Regular cardiac myocyte (primary cell): ENCODE results near the gene LRRC23. TPM values are rescaled to one million over a fixed set of nuclear protein-coding genes. Genes with fewer than 3 reads are reported as not detected.

Source experiments
- total RNA-seq: library from RNA; depleted of rRNA; stranded (reverse); fragments of >200 nt; gene quantifications from 2 replicates; pipeline ENCODE4 v1.2.3, GENCODE V29; 2014

LRRC23 gene, protein sequence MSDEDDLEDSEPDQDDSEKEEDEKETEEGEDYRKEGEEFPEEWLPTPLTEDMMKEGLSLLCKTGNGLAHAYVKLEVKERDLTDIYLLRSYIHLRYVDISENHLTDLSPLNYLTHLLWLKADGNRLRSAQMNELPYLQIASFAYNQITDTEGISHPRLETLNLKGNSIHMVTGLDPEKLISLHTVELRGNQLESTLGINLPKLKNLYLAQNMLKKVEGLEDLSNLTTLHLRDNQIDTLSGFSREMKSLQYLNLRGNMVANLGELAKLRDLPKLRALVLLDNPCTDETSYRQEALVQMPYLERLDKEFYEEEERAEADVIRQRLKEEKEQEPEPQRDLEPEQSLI
- total RNA-seq = 8.6 and 18.0 TPM in 2 replicates

DNA sequence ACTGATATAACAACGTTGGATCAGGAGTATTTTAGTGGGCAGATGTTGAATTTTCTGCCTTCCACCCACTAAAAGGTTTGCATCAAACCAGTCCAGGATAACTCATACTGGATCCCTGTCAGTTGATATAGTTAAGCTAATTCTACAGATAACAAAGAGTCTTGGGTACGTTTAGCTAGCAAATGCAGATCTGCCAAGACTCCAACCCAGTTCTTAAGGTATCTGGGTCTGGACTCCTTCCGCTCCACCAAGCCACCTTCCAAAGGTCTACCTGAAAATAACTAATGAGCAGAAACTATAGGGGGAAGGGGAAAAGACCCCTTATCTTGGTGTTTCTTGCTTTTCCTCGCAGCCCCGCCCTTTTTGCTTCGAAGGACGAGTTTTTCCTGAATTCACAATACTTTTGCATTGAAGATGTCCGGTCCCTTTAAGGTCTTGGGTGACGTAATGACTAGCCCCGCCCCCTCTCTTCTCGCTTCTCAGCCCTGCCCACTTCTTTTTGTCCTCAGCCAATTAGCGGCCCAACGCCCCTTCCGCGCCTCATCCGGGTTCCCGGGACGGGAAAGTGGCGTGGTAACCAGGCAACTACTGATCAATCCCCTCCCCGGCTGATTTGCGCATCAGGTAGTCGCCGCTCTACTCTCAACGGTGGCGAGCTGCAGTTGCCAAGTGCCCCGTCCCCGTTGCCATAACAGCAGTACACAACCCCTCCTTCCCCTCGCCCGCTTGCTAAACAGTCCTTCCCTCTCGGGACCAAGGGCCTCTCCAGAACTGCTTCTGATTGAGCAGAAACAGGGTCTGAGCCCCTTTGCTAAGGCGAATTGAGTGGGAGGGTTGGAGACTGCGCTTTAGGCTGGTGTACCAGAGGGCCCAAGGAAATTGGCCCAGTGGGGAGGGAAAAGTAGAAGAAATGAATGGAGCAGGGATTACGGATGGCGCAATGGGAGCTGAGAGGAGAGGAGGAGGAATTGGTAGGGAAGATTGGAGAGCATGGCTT, at the start of gene LRRC23:
TSS of gene LRRC23 (plus strand) at position 543 of the 997 bp plus-strand sequence. CDS start 812 bp downstream, outside the sequence.

DNA sequence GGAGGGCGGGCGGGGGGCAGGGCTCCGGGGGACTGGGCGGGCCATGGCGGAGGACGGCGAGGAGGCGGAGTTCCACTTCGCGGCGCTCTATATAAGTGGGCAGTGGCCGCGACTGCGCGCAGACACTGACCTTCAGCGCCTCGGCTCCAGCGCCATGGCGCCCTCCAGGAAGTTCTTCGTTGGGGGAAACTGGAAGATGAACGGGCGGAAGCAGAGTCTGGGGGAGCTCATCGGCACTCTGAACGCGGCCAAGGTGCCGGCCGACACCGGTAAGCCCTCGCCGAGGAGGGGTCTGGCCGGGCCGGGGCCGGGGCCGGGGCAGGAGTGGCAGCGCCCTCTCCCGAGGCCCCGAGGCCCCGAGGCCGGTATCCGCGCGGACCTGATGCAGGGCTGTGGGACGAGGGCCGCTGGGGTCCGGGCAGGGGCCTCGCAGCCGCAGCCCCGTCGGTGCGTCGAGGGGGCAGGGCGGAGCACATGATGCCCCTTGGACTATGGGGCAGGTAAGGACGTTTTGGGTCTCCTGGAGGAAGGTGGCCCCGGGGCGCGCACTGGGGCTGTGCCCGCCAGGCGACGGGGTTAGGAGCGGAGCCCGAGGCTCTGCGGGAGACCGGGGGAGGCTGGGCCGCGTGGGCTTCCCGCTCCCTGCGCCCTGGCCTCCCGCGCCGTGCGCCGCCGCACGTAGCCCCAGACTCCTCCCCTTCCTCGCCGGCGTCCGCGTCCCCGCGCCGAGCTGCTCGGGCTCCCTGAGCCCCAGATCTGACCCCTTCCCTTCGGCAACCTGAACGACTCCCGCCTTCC, 37.0 kb upstream of the LRRC23 start, which contains the start of gene TPI1:
TSS of gene TPI1 (plus strand) at position 119 of the 798 bp plus-strand sequence. CDS start at position 155, 36 bp downstream.

GRCh38 chr12:6873094-6874014, 31.3 kb upstream of the LRRC23 start, which contains the start of gene SPSB2:
Gene SPSB2, minus strand, starts transcription at chr12:6873303. Its CDS starts 402 bp downstream, at chr12:6872901.

GRCh38 chr12:6914246-6914946, 9.8 kb downstream of the LRRC23 start, which contains the start of gene ENO2:
Gene ENO2, plus strand, starts transcription at chr12:6914580. Its CDS starts 1,253 bp downstream, at chr12:6915833.

DNA sequence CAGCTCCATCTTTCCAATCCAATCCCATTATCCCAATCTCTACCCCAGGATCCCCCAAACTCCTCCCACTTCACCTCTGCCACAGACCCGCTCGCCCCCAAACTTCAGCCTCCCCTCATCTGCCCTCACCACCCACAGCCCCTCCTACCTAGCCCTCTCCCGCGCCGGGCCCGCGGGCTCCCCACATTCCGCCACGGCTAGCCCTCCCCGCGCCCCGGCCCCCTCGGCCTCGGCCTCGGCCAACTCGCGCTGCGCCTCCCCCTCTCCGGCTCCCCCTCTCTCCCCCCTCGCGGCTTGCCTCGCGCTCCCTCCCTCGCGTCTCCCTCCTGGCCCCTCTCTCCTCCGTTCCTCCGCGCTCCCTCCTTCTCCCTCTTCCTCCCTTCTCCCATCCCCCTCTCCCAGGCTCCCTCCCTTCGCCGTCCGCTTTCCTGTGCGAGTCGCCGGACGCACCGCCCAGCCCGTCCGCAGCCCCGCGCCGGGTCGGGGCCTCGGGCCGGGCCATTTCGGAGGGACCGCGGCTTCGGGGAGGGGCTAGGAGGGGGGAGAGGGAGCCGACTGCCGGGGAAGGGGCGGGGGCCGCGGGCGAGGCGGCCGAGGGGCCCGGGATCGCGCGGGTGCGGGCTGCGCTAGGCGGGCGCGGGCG, 22.9 kb downstream of the LRRC23 start, which contains the start of gene ATN1:
TSS of gene ATN1 (plus strand) at position 581 of the 643 bp plus-strand sequence. CDS start 6,043 bp downstream, outside the sequence.

DNA sequence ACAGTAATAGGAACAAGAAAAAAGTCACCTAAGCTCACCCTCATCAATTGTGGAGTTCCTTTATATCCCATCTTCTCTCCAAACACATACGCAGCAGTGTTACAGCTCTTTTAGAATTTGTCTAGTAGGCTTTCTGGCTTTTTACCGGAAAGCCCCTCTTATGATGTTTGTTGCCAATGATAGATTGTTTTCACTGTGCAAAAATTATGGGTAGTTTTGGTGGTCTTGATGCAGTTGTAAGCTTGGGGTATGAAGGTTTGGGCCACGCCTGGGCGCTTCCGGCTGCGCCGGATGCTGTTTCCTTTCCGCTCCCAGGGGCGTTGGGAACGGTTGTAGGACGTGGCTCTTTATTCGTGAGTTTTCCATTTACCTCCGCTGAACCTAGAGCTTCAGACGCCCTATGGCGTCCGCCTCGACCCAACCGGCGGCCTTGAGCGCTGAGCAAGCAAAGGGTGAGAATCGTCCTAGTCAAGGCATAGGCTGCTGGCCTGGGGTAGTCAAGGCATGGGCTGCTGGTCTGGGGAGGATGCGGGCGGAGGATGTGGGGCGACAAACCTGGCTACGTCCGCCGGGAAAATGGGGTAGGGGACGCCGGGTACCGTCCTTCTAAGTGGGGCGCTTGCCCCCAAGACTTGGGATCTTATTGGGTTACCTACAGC, 39.2 kb downstream of the LRRC23 start, which contains the start of the genes C12orf57 and RNU7-1:
TSS of gene C12orf57 (plus strand) at position 301 of the 659 bp plus-strand sequence. CDS start at position 401, 100 bp downstream.
TSS of gene RNU7-1 (plus strand) at position 95 of the 659 bp plus-strand sequence.

DNA sequence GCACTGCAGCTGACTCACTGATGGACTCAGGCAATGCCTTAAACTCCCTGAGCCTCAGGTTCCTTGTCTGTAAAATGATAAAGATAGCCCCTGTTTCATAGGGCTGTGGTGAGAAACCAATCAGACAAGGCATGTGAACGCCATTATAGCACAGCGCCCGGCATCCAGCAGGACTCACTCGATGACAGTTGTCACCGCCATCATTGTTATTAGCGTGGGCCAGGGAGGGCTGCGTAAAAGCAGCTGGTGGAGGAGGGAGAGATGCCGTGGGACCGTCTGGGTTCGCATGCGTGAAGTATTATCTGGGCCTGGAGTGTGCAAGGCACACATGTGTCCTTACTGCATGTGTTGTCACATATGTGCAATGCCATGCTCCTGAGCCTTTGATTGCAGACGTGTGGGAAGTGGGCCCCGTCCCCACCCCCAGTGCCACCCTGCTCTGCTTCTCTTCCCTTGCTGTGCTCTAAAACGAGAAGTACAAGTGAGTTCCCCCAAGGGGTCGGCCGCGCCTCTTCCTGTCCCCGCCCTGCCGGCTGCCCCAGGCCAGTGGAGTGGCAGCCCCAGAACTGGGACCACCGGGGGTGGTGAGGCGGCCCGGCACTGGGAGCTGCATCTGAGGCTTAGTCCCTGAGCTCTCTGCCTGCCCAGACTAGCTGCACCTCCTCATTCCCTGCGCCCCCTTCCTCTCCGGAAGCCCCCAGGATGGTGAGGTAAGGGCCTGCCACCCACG, 46.4 kb downstream of the LRRC23 start, which contains the start of gene PTPN6:
TSS of gene PTPN6 (plus strand) at position 546 of the 730 bp plus-strand sequence. CDS start at position 703, 157 bp downstream.

Other genes starting within 250 kb of the LRRC23 start
- 19.7 and 33.5 TPM in 2 replicates for gene ING4, start 241.7 kb upstream of the LRRC23 start, total RNA-seq
- 9.0 and 11.3 TPM in 2 replicates for gene ZNF384, start 215.4 kb upstream of the LRRC23 start, total RNA-seq
- gene PIANP, start 204.0 kb upstream of the LRRC23 start, total RNA-seq = under 0.01 TPM in 2 replicates
- 87.9 and 100 TPM in 2 replicates for gene COPS7A, start 180.8 kb upstream of the LRRC23 start, total RNA-seq
- 147 and 175 TPM in 2 replicates for gene MLF2, start 151.7 kb upstream of the LRRC23 start, total RNA-seq
- 17.2 and 38.0 TPM in 2 replicates for gene PTMS, start 138.5 kb upstream of the LRRC23 start, total RNA-seq
- not detected in 2 replicates for gene LAG3, start 132.3 kb upstream of the LRRC23 start, total RNA-seq
- gene CD4, start 115.3 kb upstream of the LRRC23 start, total RNA-seq = 0.28 and 0.58 TPM in 2 replicates
- 0.96 and 2.5 TPM in 2 replicates for gene GPR162, start 83.0 kb upstream of the LRRC23 start, total RNA-seq
- 79.6 and 124 TPM in 2 replicates for gene P3H3, start 76.4 kb upstream of the LRRC23 start, total RNA-seq
- 1.4 and 2.5 TPM in 2 replicates for gene GNB3, start 63.9 kb upstream of the LRRC23 start, total RNA-seq
- gene CDCA3, start 53.5 kb upstream of the LRRC23 start, total RNA-seq = 5.6 and 29.7 TPM in 2 replicates
- 77.8 and 123 TPM in 2 replicates for gene USP5, start 52.7 kb upstream of the LRRC23 start, total RNA-seq
- 1,644 and 1,719 TPM in 2 replicates for gene TPI1, start 37.3 kb upstream of the LRRC23 start, total RNA-seq
- 3.6 and 4.2 TPM in 2 replicates for gene SPSB2, start 31.5 kb upstream of the LRRC23 start, total RNA-seq
- 40.8 and 66.8 TPM in 2 replicates for gene ENO2, start 9.8 kb downstream of the LRRC23 start, total RNA-seq
- gene ATN1, start 23.1 kb downstream of the LRRC23 start, total RNA-seq = 4.4 and 9.0 TPM in 2 replicates
- gene RNU7-1, start 39.0 kb downstream of the LRRC23 start, total RNA-seq = not detected in 2 replicates
- 75.3 and 141 TPM in 2 replicates for gene C12orf57, start 39.2 kb downstream of the LRRC23 start, total RNA-seq
- gene PTPN6, start 46.5 kb downstream of the LRRC23 start, total RNA-seq = under 0.01 TPM in 1 of 2 replicates, not detected in the other
- 149 and 175 TPM in 2 replicates for gene PHB2, start 65.8 kb downstream of the LRRC23 start, total RNA-seq
- gene EMG1, start 66.1 kb downstream of the LRRC23 start, total RNA-seq = 49.3 and 94.9 TPM in 2 replicates
- gene LPCAT3, start 113.7 kb downstream of the LRRC23 start, total RNA-seq = 5.9 and 9.2 TPM in 2 replicates
- gene C1S, start 155.9 kb downstream of the LRRC23 start, total RNA-seq = 24.7 and 213 TPM in 2 replicates
- 11.7 and 106 TPM in 2 replicates for gene C1R, start 187.6 kb downstream of the LRRC23 start, total RNA-seq
- gene C1RL, start 204.4 kb downstream of the LRRC23 start, total RNA-seq = 7.1 and 37.2 TPM in 2 replicates
- gene RBP5, start 224.1 kb downstream of the LRRC23 start, total RNA-seq = 0.19 TPM in 1 of 2 replicates, not detected in the other
- gene CLSTN3, start 225.5 kb downstream of the LRRC23 start, total RNA-seq = 6.7 and 8.2 TPM in 2 replicates